Activated CD4-positive, CD25-positive, alpha-beta regulatory T cell treated with anti-CD3 and anti-CD28 coated beads, Interleukin-2, amount 50 U/mL, for 24 hours (primary cell): Measurements from ENCODE around the gene TMEM259.
"Not testable (repeated sequence)": the region's sequence is repeated elsewhere in the genome, so short reads cannot be mapped to it uniquely, and the experiment has no call there.

Experiments
- ATAC-seq, 2 donors: fragments of 150-1000 bp; cut with Tn5 transposase; one replicate each; pipeline ENCODE4 v1.10.0; 2021; ENCODE audit warnings: mild to moderate bottlenecking in 1 of 2, moderate library complexity in 1 of 2

TMEM259 gene

GRCh38 chr19:1038978-1039645 lies 18.2 kb upstream of the TMEM259 start:
- ATAC-seq: no peak

- ATAC-seq: no peak
Observed at GRCh38 chr19:1037621-1038064, 16.7 kb upstream of the TMEM259 start.

GRCh38 chr19:1035998-1036621 lies 15.2 kb upstream of the TMEM259 start:
- no peak for ATAC-seq

GRCh38 chr19:1032264-1032867 lies 11.4 kb upstream of the TMEM259 start:
- no peak for ATAC-seq

GRCh38 chr19:1028062-1028926 lies 7.4 kb upstream of the TMEM259 start:
- peak; percentile 62 to 68 for ATAC-seq

GRCh38 chr19:1027650-1028061 lies 6.7 kb upstream of the TMEM259 start:
- ATAC-seq: peak in 1 of 2 donors; percentile 13

- ATAC-seq: peak in 1 of 2 donors; percentile 7
Observed at GRCh38 chr19:1026783-1027649, 6.1 kb upstream of the TMEM259 start.

- ATAC-seq: peak; percentile 54 to 63
Observed at GRCh38 chr19:1025960-1026782, 5.2 kb upstream of the TMEM259 start, which contains the start of gene CNN2. TSS of gene CNN2 (plus strand) at chr19:1026608. CDS start at chr19:1026662, 54 bp downstream.

GRCh38 chr19:1025080-1025479 lies 4.2 kb upstream of the TMEM259 start:
- not testable (repeated sequence) for ATAC-seq

GRCh38 chr19:1023883-1024188 lies 2.9 kb upstream of the TMEM259 start:
- not testable (repeated sequence) for ATAC-seq

GRCh38 chr19:1019980-1020867 lies 699 bp downstream of the TMEM259 start:
- no peak for ATAC-seq

GRCh38 chr19:1019616-1019961 lies 1.3 kb downstream of the TMEM259 start:
- ATAC-seq: no peak

GRCh38 chr19:1018932-1019615 lies 1.8 kb downstream of the TMEM259 start:
- no peak for ATAC-seq

- ATAC-seq: no peak
Observed at GRCh38 chr19:1018393-1018792, 2.5 kb downstream of the TMEM259 start.

- no peak for ATAC-seq
Observed at GRCh38 chr19:1017906-1018305, 3.0 kb downstream of the TMEM259 start.

- ATAC-seq: no peak
Observed at GRCh38 chr19:1017115-1017905, 3.6 kb downstream of the TMEM259 start.

GRCh38 chr19:1016647-1017114 lies 4.2 kb downstream of the TMEM259 start:
- no peak for ATAC-seq
